H1 (cell line): Measurements from ENCODE around the gene ASAP2.

ENCODE experiments used
- CTCF ChIP-seq, 3 experiments: IDR thresholded peaks; 1 replicate in 2 of 3; 2 replicates in 1 of 3; pipeline versions ENCODE4 v1.5.1 to v1.6.1; 2011; ENCODE audit warnings: low read length in 3 of 3, mild to moderate bottlenecking in 3 of 3, inconsistent platforms in 2 of 3, low read depth in 1 of 3, moderate library complexity in 1 of 3; ENCODE audit not compliant: insufficient read depth in 1 of 3; ENCODE audit errors: control extremely low read depth in 1 of 3
- EP300 ChIP-seq, 2 experiments: IDR thresholded peaks; 1 replicate in 1 of 2; 2 replicates in 1 of 2; pipeline ENCODE4 v1.6.1; 2011 to 2012; ENCODE audit warnings: low read depth in 2 of 2, low read length in 2 of 2, mild to moderate bottlenecking in 2 of 2, borderline replicate concordance in 1 of 2, inconsistent platforms in 1 of 2, moderate library complexity in 1 of 2
- RXRA ChIP-seq: IDR thresholded peaks from 2 replicates; pipeline ENCODE4 v1.6.1; 2011; ENCODE audit warnings: low read depth, mild to moderate bottlenecking, low read length, moderate library complexity; ENCODE audit not compliant: insufficient read depth

- TF ChIP-seq CTCF (IDR thresholded peaks at IDR 0.05; ENCODE audit: control extremely low read depth in 1 of 3, insufficient read depth in 1 of 3, low read depth in 1 of 3, low read length in 3 of 3): no peak
- TF ChIP-seq EP300 (IDR thresholded peaks at IDR 0.05; ENCODE audit: borderline replicate concordance in 1 of 2, low read depth in 2 of 2, low read length in 2 of 2): no peak
- no peak for TF ChIP-seq RXRA
Measured at GRCh38 chr2:9260464-9260918, 53.9 kb downstream of the ASAP2 start.
